ENCODE data around the gene PNRC2.
"Not testable (repeated sequence)": the region's sequence is repeated elsewhere in the genome, so short reads cannot be mapped to it uniquely, and the experiment has no call there.

The PNRC2 gene

DNA sequence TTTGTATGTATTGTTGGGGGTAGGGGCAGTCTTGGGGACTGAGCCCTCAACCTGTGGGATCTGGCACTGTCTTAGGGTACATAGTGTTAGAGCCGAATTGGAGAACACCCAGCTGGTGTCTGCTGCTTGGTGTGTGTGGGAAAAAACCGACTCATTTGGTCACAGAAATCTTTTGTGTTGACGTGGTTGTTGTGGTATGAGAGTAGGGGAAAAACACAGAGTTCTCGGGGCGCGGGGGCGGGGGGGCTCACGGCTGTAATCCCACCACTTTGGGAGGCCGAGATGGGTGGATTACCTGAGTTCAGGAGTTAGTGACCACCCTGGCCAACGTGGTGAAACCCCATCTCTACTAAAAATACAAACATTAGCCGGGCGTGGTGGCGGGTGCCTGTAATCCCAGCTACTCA lies 35.8 kb downstream of the PNRC2 start:
- DNase-seq, result no peak

DNA sequence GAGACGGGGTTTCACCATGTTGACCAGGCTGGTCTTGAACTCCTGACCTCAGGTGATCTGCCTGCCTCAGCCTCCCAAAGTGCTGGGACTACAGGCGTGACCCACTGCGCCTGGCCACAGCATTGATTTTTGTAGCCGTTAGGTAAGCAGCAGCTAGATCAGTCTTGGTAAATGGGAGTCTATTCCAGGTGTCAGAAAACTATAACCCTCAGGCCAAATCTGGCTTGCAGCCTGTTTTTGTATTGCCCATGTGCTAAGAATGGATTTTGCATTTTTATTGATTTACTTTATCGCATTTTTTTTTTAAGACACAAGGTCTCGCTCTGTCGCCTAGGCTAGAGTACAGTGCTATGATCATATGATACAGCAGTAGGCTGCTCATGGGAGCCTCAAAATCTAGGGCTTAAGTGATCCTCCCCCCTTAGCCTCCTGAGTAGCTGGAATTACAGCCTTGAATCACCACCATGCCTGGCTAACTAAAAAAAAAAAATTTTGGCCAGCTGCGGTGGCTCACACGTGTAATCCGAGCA lies 37.1 kb downstream of the PNRC2 start:
- DNase-seq, result no peak

DNA sequence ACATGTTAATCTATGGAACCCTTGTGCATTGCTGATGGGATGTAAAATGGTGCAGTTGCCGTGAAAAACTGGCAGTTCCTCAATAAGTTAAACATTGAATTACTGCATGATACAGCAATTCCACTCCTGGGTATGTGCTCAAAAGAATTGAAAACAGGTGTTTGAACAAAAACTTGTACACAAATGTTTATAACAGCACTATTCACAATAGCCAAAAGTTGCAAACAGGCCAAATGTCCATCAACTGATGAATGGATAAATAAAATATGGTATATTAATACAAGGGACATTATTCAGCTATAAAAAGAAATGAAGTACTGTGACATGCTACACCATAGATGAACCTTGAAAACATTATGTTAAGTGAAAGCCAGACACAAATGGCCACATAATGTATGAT lies 38.2 kb downstream of the PNRC2 start:
- DNase-seq, result no peak

DNA sequence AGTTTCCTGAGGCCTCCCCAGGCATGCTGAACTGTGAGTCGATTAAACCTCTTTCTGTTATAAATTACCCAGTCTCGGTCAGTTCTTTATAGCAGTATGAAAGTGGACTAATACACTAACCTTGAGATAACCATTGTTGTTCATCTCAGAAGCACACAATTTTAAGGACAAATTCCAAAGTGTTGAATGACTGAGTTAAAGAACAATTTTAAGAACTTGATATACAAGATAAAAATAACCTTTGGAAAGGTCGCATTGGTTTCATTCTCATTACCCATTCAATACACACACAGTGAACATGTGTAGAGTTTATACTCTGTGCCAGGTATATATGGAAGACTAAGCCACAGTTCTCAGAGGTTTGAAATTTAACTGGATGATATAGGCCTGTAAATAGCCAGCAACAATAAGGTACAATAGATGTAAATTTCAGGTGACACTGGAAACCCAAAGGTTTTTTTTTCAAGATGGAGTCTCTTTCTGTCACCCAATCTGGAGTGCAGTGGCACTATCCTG lies 39.6 kb downstream of the PNRC2 start:
- no peak for DNase-seq

DNA sequence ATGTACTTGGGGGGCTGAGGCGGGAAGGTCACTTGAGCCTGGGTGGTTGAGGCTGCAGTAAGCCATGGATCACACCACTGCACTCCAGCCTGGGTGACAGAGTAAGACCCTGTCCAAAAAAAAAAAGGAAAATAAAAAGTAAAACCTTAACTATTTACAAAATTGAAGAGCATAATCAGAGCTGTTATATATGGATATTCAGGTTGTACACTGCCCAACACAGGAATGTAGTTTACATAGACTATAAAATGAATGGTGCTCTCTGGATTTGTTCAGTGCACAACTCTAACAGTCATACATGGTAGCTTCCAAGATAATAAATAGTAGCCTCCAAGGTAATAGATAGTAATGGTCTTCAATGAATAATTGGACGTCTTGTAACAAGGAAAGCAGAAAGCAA lies 43.1 kb downstream of the PNRC2 start:
- no peak for DNase-seq

DNA sequence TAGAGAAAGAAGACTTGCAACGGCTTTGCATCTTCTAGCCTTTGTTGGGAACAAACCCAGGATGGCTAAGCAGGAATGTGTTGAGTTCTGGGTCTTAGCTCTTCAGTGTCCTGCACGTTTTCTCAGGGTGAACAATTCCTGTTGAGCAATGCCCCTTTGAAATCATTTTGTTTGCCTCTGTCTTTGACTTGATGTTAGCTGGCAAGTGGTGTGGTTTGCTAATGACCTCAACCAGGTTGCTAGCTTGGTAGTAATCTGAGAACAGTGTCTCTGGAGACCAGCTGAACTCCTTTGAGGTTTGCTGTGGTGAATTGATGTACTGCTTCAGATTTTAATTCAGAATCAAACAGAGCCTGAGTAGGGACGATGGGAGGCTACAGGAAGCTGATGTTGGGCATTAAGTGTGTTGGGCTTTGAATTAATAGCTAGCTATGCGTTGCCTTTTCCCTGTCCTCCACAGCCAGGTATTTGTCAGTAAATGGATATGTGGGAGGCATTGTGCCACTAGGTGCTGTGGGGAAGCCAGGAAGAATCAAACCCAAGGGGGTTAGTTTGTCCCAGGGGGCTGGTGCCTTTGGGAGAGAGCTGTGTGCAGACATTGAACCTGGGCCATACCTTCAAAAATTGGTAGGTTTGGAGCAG lies 43.8 kb downstream of the PNRC2 start:
- DNase-seq, result no peak

DNA sequence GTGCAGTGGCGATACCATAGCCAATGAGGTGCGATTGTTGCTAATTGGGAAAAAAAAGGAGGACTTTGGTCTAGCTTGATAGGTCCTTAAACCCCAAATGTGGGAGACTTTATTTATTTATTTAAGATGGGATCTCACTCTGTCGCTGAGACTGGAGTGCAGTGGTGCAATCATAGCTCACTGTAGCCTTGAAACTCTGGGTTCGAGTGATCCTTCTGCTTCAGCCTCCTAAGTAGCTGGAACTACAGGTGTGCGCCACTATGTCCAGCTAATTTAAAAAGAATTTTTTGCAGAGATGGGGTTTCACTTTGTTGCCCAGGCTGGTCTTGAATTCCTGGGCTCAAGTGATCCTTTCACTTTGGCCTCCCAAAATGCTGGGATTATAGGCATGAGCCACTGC lies 44.5 kb downstream of the PNRC2 start:
- no peak for DNase-seq

DNA sequence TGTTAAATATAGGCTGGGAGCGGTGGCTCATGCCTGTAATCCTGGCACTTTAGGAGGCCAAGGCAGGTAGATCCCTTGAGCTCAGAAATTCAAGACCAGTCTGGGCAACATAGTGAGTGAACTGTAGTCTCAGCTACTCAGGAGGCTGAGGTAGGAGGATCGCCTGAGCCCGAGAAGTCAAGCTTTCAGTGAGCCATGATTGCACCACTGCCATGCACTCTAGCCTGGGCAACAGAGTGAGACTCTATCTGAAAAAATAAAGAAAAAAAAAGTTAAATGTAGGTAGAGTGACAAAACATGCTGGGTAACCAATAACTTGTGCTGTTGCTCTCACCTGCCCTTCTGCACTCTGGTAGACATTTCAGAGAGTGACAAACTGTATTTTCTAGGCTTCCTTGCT lies 45.5 kb downstream of the PNRC2 start:
- DNase-seq, result no peak

DNA sequence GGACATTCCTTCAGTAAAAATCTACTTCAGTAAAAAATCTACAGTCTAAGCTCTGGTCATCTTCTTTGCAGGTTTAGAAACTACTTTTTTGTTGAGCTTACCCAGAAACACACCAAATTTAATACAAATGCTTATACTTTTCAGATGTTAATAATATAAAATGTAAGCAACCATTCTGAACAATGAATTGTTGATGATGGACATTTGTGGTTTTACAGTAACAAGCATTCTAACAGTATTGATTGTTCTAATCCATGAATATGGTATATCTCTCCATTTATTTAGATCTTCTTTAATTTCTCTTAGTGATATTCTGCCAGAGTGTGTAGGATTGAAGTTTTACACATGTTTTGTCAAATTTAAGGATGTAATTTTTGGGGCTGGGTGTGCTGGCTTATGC lies 47.5 kb downstream of the PNRC2 start:
- DNase-seq, result no peak

DNA sequence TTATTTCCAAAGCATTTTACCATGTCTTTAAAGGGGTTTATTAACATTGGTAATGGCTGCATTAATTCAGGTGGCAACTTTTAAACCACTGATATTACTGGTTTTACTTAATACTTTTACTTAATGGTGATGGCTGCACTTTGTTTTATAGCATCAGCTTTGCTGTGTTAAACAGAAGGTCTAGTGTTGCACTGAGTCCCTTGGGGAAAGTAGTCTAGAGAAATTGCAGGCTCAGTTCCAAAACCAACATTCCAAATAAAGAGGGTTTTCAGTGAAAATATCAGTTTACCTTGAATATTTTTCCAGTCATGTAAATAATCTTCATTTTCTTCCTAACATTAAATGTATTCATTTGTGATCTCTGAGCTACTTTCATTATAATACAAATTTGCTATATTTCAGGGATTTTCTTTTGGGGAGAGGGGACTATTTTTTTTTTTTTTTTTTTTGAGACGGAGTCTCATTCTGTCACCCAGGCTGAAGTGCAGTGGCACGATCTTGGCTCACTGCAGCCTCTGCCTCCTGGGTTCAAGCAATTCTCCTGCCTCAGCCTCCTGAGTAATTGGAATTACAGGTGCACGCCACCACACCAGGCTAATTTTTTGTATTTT lies 49.1 kb downstream of the PNRC2 start:
- not testable (repeated sequence) for DNase-seq

DNA sequence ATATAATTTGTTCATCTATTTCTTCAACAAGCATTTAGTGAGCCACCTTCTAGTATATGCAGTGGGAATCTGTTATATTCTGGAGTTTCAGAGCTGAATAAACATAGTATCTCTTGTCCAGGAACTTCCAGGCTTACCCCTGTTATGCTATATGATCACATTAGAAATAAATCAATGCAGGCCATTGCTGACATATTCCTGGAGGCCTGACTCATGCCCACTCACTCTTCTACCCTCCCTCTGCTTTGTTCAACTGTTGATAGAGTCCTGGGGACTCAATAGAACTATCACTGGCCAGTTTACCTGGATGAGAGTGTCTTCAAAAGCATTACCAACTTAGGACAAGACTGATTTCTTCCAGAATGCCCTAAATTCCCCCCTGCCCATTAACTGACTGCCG lies 49.8 kb downstream of the PNRC2 start:
- DNase-seq, result no peak

DNA sequence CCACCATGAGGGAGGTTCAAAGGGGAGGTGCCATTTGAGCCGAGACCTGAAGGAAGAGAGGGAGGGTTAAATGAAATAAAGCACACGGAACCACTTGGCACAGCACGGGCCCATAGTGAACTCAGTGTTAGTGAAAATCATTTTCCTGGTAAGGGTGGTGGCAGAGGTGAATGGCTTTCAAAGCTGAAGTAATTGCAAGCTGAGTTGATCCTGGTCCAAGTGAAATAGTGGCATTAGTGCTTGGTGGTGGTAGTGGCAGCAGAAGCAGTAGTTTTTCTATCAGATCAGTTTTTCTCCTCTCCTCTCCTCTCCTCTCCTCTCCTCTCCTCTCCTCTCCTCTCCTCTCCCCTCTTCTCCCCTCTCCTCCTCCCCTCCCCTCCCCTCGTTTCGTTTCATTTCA lies 51.0 kb downstream of the PNRC2 start:
- DNase-seq, result no peak

DNA sequence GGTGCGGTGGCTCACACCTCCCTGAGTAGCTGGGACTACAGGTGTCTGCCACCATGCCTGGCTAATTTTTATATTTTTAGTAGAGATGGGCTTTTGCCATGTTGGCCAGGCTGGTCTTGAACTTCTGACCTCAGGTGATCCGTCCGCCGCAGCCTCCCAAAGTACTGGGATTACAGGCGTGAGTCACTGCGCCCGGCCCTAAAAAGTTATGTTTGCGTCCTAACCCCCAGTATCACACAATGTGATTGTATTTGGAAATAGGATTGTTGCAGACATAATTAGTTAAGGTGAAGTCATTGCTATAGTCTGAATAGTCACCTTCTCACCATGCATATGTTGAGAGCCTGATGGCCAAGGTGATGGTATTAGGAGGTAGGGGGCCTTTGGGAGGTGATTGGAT lies 53.2 kb downstream of the PNRC2 start:
- not testable (repeated sequence) for DNase-seq

Measured in NCI-H1048 (cell line).